Nephron progenitor cell (in vitro differentiated cells): ENCODE data around the gene CH25H.
"Not testable (repeated sequence)": the region's sequence is repeated elsewhere in the genome, so short reads cannot be mapped to it uniquely, and the experiment has no call there.

Source experiments
- DNase-seq: peaks from one replicate; pipeline ENCODE4 v3.0.0; 2021
- H3K27ac Mint-ChIP-seq: 2 replicates; pipeline ENCODE4 v1.8.0; 2021; ENCODE audit warnings: mild to moderate bottlenecking, moderate library complexity, mixed read lengths
- H3K27me3 Mint-ChIP-seq: 2 replicates; pipeline ENCODE4 v1.8.0; 2021; ENCODE audit warnings: mild to moderate bottlenecking, low read depth, mixed read lengths; ENCODE audit not compliant: poor library complexity
- H3K36me3 Mint-ChIP-seq: 2 replicates; pipeline ENCODE4 v1.8.0; 2021; ENCODE audit warnings: low read depth, mixed read lengths
- H3K4me1 Mint-ChIP-seq: 2 replicates; pipeline ENCODE4 v1.8.0; 2021; ENCODE audit warnings: mixed read lengths
- H3K4me3 Mint-ChIP-seq: 2 replicates; pipeline ENCODE4 v1.8.0; 2021; ENCODE audit warnings: mild to moderate bottlenecking, moderate library complexity, mixed read lengths
- H3K9me3 Mint-ChIP-seq: 2 replicates; pipeline ENCODE4 v1.8.0; 2021; ENCODE audit warnings: mild to moderate bottlenecking, moderate library complexity, mixed read lengths
- CTCF ChIP-seq: fragments of 200-600 bp; sonication (generic); IDR thresholded peaks from 2 replicates; pipeline ENCODE4 v1.5.0; 2021; ENCODE audit warnings: antibody characterized with exemption

Gene CH25H

GRCh38 chr10:89250865-89251408 is 43.8 kb upstream of the CH25H start:
- no peak for TF ChIP-seq CTCF
- H3K4me1 Mint-ChIP-seq: peaks cover 7% of the 10 kb centered on the region
- no peak overlapping the region for H3K27ac Mint-ChIP-seq
- H3K9me3 Mint-ChIP-seq: peaks cover 34% of the 10 kb centered on the region
- H3K4me3 Mint-ChIP-seq: peak overlapping the region; percentile 85
- H3K36me3 Mint-ChIP-seq: peaks cover 8% of the 10 kb centered on the region
- no peak for DNase-seq
- H3K27me3 Mint-ChIP-seq: peaks cover 17% of the 10 kb centered on the region

- Mint-ChIP-seq H3K4me1 (peaks cover 7% of the 10 kb centered on the region), H3K27ac (no peak overlapping the region), H3K27me3 (peaks cover 13% of the 10 kb centered on the region), H3K36me3 (peaks cover 4% of the 10 kb centered on the region), H3K9me3 (peaks cover 24% of the 10 kb centered on the region), H3K4me3 (no peak overlapping the region)
- no peak for DNase-seq
- TF ChIP-seq CTCF: no peak
Measured at GRCh38 chr10:89248990-89249389, 41.9 kb upstream of the CH25H start.

- not testable (repeated sequence) for H3K4me3 Mint-ChIP-seq, DNase-seq, H3K9me3 Mint-ChIP-seq, H3K27ac Mint-ChIP-seq, H3K36me3 Mint-ChIP-seq
- Mint-ChIP-seq H3K4me1 (peaks cover 11% of the 10 kb centered on the region), H3K27me3 (peaks cover 13% of the 10 kb centered on the region)
Measured at GRCh38 chr10:89247623-89248022, 40.5 kb upstream of the CH25H start.

- H3K27me3 Mint-ChIP-seq: peaks cover 8% of the 10 kb centered on the region
- no peak overlapping the region for H3K4me3 Mint-ChIP-seq
- TF ChIP-seq CTCF: no peak
- no peak overlapping the region for H3K27ac Mint-ChIP-seq
- peaks cover 16% of the 10 kb centered on the region for H3K4me1 Mint-ChIP-seq
- no peak for DNase-seq
- no peaks in the 10 kb centered on the region for H3K36me3 Mint-ChIP-seq
- H3K9me3 Mint-ChIP-seq: peaks cover 5% of the 10 kb centered on the region
Measured at GRCh38 chr10:89245802-89246201, 38.7 kb upstream of the CH25H start.

GRCh38 chr10:89242840-89243568 is 35.9 kb upstream of the CH25H start:
- TF ChIP-seq CTCF: no peak
- H3K4me3 Mint-ChIP-seq: no peak overlapping the region
- no peaks in the 10 kb centered on the region for H3K27me3 Mint-ChIP-seq
- H3K9me3 Mint-ChIP-seq: no peaks in the 10 kb centered on the region
- DNase-seq: no peak
- H3K27ac Mint-ChIP-seq: no peak overlapping the region
- H3K4me1 Mint-ChIP-seq: peaks cover 21% of the 10 kb centered on the region
- no peaks in the 10 kb centered on the region for H3K36me3 Mint-ChIP-seq

- H3K4me3 Mint-ChIP-seq: no peak overlapping the region
- no peak for TF ChIP-seq CTCF
- H3K9me3 Mint-ChIP-seq: no peaks in the 10 kb centered on the region
- no peak for DNase-seq
- peaks cover 21% of the 10 kb centered on the region for H3K4me1 Mint-ChIP-seq
- H3K36me3 Mint-ChIP-seq: no peaks in the 10 kb centered on the region
- H3K27me3 Mint-ChIP-seq: no peaks in the 10 kb centered on the region
- no peak overlapping the region for H3K27ac Mint-ChIP-seq
Measured at GRCh38 chr10:89242345-89242684, 35.2 kb upstream of the CH25H start.
